RWPE2 (cell line): ENCODE results near the gene PCSK5.
"Not testable (repeated sequence)": the region's sequence is repeated elsewhere in the genome, so short reads cannot be mapped to it uniquely, and the experiment has no call there.

Source experiments
- ATAC-seq: fragments of 200-7000 bp; cut with Tn5 transposase; 3 replicates; pipeline ENCODE4 v1.9.1; 2021; ENCODE audit warnings: low read depth
- DNase-seq: peaks from one replicate; pipeline ENCODE4 v3.0.0-alpha.2; 2020; ENCODE audit warnings: low spot score
- H3K27ac ChIP-seq: fragments of 450-650 bp; 2 replicates; pipeline ENCODE4 v1.5.1; 2017; ENCODE audit warnings: mild to moderate bottlenecking; ENCODE audit not compliant: poor library complexity, severe bottlenecking
- H3K27me3 ChIP-seq: fragments of 250-450 bp; sonication (Bioruptor Pico); 2 replicates; pipeline ENCODE4 v1.5.1; 2021; ENCODE audit warnings: mild to moderate bottlenecking, moderate library complexity; ENCODE audit not compliant: insufficient read depth, poor library complexity, severe bottlenecking
- H3K36me3 ChIP-seq: fragments of 250-450 bp; sonication (Bioruptor Pico); 2 replicates; pipeline ENCODE4 v1.5.1; 2020; ENCODE audit warnings: low read depth, mild to moderate bottlenecking, moderate library complexity
- H3K4me1 ChIP-seq: fragments of 250-450 bp; sonication (Bioruptor Pico); 2 replicates; pipeline ENCODE4 v1.5.1; 2021; ENCODE audit warnings: mild to moderate bottlenecking, moderate library complexity; ENCODE audit not compliant: insufficient read depth, poor library complexity, severe bottlenecking
- H3K4me3 ChIP-seq: fragments of 250-450 bp; sonication (Bioruptor Pico); 2 replicates; pipeline ENCODE4 v1.5.1; 2021; ENCODE audit warnings: mild to moderate bottlenecking, moderate library complexity; ENCODE audit not compliant: severe bottlenecking
- H3K9me3 ChIP-seq: fragments of 250-450 bp; sonication (Bioruptor Pico); 2 replicates; pipeline ENCODE4 v1.5.1; 2021; ENCODE audit warnings: mild to moderate bottlenecking, moderate library complexity; ENCODE audit not compliant: severe bottlenecking
- TF ChIP-seq, protein P1 (sequence below): fragments of 450-650 bp; IDR thresholded peaks from one replicate; pipeline ENCODE4 v1.5.1; 2017; ENCODE audit warnings: mild to moderate bottlenecking, moderate library complexity; ENCODE audit not compliant: poor library complexity, severe bottlenecking

PCSK5 gene

DNA sequence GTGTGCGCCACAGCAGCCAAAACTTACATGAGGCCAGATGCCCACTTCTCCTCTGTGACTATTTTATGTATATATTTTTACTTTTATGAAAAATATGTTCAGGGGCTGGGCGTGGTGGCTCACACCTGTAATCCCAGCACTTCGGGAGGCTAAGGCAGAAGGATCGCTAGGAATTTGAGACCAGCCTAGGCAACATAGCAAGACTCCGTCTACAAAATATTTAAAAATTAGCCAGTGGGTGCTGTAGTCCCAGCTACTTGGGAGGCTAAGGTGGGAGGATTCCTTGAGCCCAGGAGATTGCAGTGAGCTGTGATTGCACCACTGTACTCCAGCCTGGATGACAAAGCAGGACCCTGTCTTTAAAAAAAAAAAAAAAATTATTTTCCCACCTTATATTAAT is 420.5 kb downstream of the PCSK5 start:
- TF ChIP-seq, protein P1, sequence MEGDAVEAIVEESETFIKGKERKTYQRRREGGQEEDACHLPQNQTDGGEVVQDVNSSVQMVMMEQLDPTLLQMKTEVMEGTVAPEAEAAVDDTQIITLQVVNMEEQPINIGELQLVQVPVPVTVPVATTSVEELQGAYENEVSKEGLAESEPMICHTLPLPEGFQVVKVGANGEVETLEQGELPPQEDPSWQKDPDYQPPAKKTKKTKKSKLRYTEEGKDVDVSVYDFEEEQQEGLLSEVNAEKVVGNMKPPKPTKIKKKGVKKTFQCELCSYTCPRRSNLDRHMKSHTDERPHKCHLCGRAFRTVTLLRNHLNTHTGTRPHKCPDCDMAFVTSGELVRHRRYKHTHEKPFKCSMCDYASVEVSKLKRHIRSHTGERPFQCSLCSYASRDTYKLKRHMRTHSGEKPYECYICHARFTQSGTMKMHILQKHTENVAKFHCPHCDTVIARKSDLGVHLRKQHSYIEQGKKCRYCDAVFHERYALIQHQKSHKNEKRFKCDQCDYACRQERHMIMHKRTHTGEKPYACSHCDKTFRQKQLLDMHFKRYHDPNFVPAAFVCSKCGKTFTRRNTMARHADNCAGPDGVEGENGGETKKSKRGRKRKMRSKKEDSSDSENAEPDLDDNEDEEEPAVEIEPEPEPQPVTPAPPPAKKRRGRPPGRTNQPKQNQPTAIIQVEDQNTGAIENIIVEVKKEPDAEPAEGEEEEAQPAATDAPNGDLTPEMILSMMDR, result no peak
- Histone ChIP-seq H3K9me3 (no peaks in the 10 kb centered on the region), H3K4me3 (no peak overlapping the region), H3K36me3 (no peaks in the 10 kb centered on the region), H3K27ac (no peak overlapping the region), H3K27me3 (no peaks in the 10 kb centered on the region), H3K4me1 (no peaks in the 10 kb centered on the region)
- ATAC-seq (no peak), DNase-seq (no peak)

GRCh38 chr9:76311537-76311936 is 421.1 kb downstream of the PCSK5 start:
- Histone ChIP-seq H3K9me3 (no peaks in the 10 kb centered on the region), H3K27me3 (no peaks in the 10 kb centered on the region), H3K4me3 (no peak overlapping the region), H3K36me3 (no peaks in the 10 kb centered on the region), H3K4me1 (no peaks in the 10 kb centered on the region), H3K27ac (no peak overlapping the region)
- ATAC-seq (no peak), DNase-seq (no peak)
- TF ChIP-seq, protein P1, result no peak

DNA sequence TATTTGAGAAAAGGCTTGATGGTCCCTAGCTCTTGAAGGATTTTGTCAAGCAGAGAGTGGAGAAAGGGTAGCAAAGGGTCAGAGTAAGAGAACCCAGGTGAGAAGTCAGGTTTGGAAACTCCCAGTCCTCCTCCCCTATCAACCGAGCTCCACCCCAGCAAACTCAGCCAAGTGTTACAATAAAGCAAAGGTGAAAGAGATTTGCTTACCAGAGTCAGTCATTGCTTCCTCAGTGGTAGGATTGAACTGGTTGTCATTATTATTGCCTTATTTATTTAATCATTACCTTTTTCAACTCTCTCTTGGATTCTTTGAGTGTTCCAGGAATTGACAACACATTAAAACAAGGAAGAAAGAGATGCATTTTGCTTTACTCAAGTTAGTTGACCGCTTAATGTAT is 423.3 kb downstream of the PCSK5 start:
- no peaks in the 10 kb centered on the region for H3K9me3 ChIP-seq
- ATAC-seq, result no peak
- H3K27ac ChIP-seq, result no peak overlapping the region
- no peak for DNase-seq
- H3K4me1 ChIP-seq, result no peaks in the 10 kb centered on the region
- TF ChIP-seq, protein P1, result no peak
- H3K36me3 ChIP-seq, result no peaks in the 10 kb centered on the region
- H3K27me3 ChIP-seq, result no peaks in the 10 kb centered on the region
- H3K4me3 ChIP-seq, result no peak overlapping the region

GRCh38 chr9:76314321-76314720 is 423.8 kb downstream of the PCSK5 start:
- Histone ChIP-seq H3K27ac (no peak overlapping the region), H3K9me3 (no peaks in the 10 kb centered on the region), H3K36me3 (no peaks in the 10 kb centered on the region), H3K4me1 (no peaks in the 10 kb centered on the region), H3K27me3 (no peaks in the 10 kb centered on the region), H3K4me3 (no peak overlapping the region)
- ATAC-seq (no peak), DNase-seq (no peak)
- TF ChIP-seq, protein P1, result no peak

- ATAC-seq (0 out of 3 replicates have a peak, but pooled peaks have one; percentile 17), DNase-seq (no peak)
- H3K27ac ChIP-seq, result no peak overlapping the region
- H3K4me1 ChIP-seq, result peaks cover 3% of the 10 kb centered on the region
- TF ChIP-seq, protein P1, result no peak
- H3K9me3 ChIP-seq, result no peaks in the 10 kb centered on the region
- no peaks in the 10 kb centered on the region for H3K27me3 ChIP-seq
- no peak overlapping the region for H3K4me3 ChIP-seq
- H3K36me3 ChIP-seq, result no peaks in the 10 kb centered on the region
Observed at GRCh38 chr9:76316069-76316468, 425.6 kb downstream of the PCSK5 start.

DNA sequence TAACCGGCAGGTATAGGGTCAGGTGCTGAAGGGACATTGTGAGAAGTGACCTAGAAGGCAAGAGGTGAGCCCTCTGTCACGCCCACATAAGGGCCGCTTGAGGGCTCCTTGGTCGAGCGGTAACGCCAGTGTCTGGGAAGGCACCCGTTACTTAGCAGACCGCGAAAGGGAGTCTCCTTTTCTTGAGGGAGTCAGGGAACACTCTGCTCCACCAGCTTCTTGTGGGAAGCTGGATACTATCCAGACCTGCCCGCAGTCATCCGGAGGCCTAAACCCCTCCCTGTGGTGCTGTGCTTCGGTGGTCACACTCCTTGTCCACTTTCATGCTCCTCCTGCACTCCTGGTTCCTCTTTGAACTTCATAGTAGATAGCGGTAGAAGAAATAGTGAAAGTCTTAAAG is 429.0 kb downstream of the PCSK5 start:
- not testable (repeated sequence) for H3K27me3 ChIP-seq, ATAC-seq, H3K4me3 ChIP-seq, H3K9me3 ChIP-seq, DNase-seq, H3K4me1 ChIP-seq, H3K36me3 ChIP-seq, H3K27ac ChIP-seq
